Activated naive CD4-positive, alpha-beta T cell treated with anti-CD3 and anti-CD28 coated beads, Interleukin-2, amount 50 U/mL, for 24 hours (primary cell): ENCODE measurements around the gene ING3.

ENCODE experiments used
- H3K27ac Mint-ChIP-seq: one replicate; pipeline ENCODE4 v1.8.0; 2021; ENCODE audit warnings: mild to moderate bottlenecking, mixed read lengths
- H3K27me3 Mint-ChIP-seq: one replicate; pipeline ENCODE4 v1.8.0; 2021; ENCODE audit warnings: mixed read lengths
- H3K36me3 Mint-ChIP-seq: one replicate; pipeline ENCODE4 v1.8.0; 2021; ENCODE audit warnings: mixed read lengths
- H3K4me1 Mint-ChIP-seq: one replicate; pipeline ENCODE4 v1.8.0; 2021; ENCODE audit warnings: mixed read lengths
- H3K4me3 Mint-ChIP-seq: one replicate; pipeline ENCODE4 v1.8.0; 2021; ENCODE audit warnings: mild to moderate bottlenecking, mixed read lengths
- H3K9me3 Mint-ChIP-seq: one replicate; pipeline ENCODE4 v1.8.0; 2021; ENCODE audit warnings: mixed read lengths

ING3 gene

GRCh38 chr7:120941856-120942255 is 8.7 kb upstream of the ING3 start:
- H3K27me3 Mint-ChIP-seq, result peaks cover 4% of the 10 kb centered on the region
- H3K36me3 Mint-ChIP-seq, result peaks cover 3% of the 10 kb centered on the region
- H3K4me3 Mint-ChIP-seq, result no peak overlapping the region
- H3K27ac Mint-ChIP-seq, result no peak overlapping the region
- no peaks in the 10 kb centered on the region for H3K9me3 Mint-ChIP-seq
- H3K4me1 Mint-ChIP-seq, result no peaks in the 10 kb centered on the region

- H3K9me3 Mint-ChIP-seq, result no peaks in the 10 kb centered on the region
Measured at GRCh38 chr7:120942861-120943260, 7.7 kb upstream of the ING3 start.

GRCh38 chr7:120944826-120945562 is 5.6 kb upstream of the ING3 start:
- Mint-ChIP-seq H3K4me1 (peaks cover 8% of the 10 kb centered on the region), H3K9me3 (no peaks in the 10 kb centered on the region), H3K36me3 (peaks cover 3% of the 10 kb centered on the region), H3K4me3 (no peak overlapping the region), H3K27me3 (peaks cover 5% of the 10 kb centered on the region), H3K27ac (no peak overlapping the region)

More at GRCh38 chr7:120942861-120943260, 7.7 kb upstream of the ING3 start:
- Mint-ChIP-seq H3K36me3 (peaks cover 3% of the 10 kb centered on the region), H3K27ac (no peak overlapping the region), H3K27me3 (peaks cover 4% of the 10 kb centered on the region), H3K4me3 (no peak overlapping the region), H3K4me1 (no peaks in the 10 kb centered on the region)

- no peaks in the 10 kb centered on the region for H3K9me3 Mint-ChIP-seq
- peaks cover 22% of the 10 kb centered on the region for H3K4me1 Mint-ChIP-seq
- peaks cover 3% of the 10 kb centered on the region for H3K36me3 Mint-ChIP-seq
- H3K27ac Mint-ChIP-seq, result no peak overlapping the region
- H3K27me3 Mint-ChIP-seq, result peaks cover 5% of the 10 kb centered on the region
- no peak overlapping the region for H3K4me3 Mint-ChIP-seq
Measured at GRCh38 chr7:120947980-120948379, 2.6 kb upstream of the ING3 start.

- Mint-ChIP-seq H3K4me1 (peaks cover 24% of the 10 kb centered on the region), H3K27ac (no peak overlapping the region), H3K27me3 (peaks cover 5% of the 10 kb centered on the region), H3K36me3 (peaks cover 3% of the 10 kb centered on the region), H3K9me3 (no peaks in the 10 kb centered on the region), H3K4me3 (peak overlapping the region; percentile 96)
Measured at GRCh38 chr7:120949393-120949911, 1.1 kb upstream of the ING3 start.

- Mint-ChIP-seq H3K4me3 (peak overlapping the region; percentile 96), H3K36me3 (peaks cover 3% of the 10 kb centered on the region), H3K4me1 (peaks cover 24% of the 10 kb centered on the region), H3K9me3 (no peaks in the 10 kb centered on the region), H3K27ac (peak overlapping the region; percentile 98), H3K27me3 (peaks cover 5% of the 10 kb centered on the region)
Measured at GRCh38 chr7:120949998-120950538, 509 bp upstream of the ING3 start.

- H3K36me3 Mint-ChIP-seq, result peaks cover 3% of the 10 kb centered on the region
- no peaks in the 10 kb centered on the region for H3K9me3 Mint-ChIP-seq
- peak overlapping the region; percentile 96 for H3K4me3 Mint-ChIP-seq
- H3K27me3 Mint-ChIP-seq, result peaks cover 3% of the 10 kb centered on the region
- peaks cover 24% of the 10 kb centered on the region for H3K4me1 Mint-ChIP-seq
- H3K27ac Mint-ChIP-seq, result peak overlapping the region; percentile 98
Measured at GRCh38 chr7:120951309-120951699, 727 bp downstream of the ING3 start.

GRCh38 chr7:120951826-120952225 is 1.2 kb downstream of the ING3 start:
- Mint-ChIP-seq H3K4me1 (peaks cover 24% of the 10 kb centered on the region), H3K4me3 (peak overlapping the region; percentile 96), H3K27ac (no peak overlapping the region), H3K36me3 (peaks cover 2% of the 10 kb centered on the region), H3K27me3 (peaks cover 1% of the 10 kb centered on the region), H3K9me3 (no peaks in the 10 kb centered on the region)

GRCh38 chr7:120955577-120956149 is 5.1 kb downstream of the ING3 start:
- H3K9me3 Mint-ChIP-seq, result no peaks in the 10 kb centered on the region
- H3K27ac Mint-ChIP-seq, result peak overlapping the region; percentile 74
- H3K4me3 Mint-ChIP-seq, result no peak overlapping the region
- no peaks in the 10 kb centered on the region for H3K27me3 Mint-ChIP-seq
- peaks cover 32% of the 10 kb centered on the region for H3K4me1 Mint-ChIP-seq
- peaks cover 13% of the 10 kb centered on the region for H3K36me3 Mint-ChIP-seq

GRCh38 chr7:120959929-120960484 is 9.4 kb downstream of the ING3 start:
- Mint-ChIP-seq H3K36me3 (peaks cover 18% of the 10 kb centered on the region), H3K27ac (peak overlapping the region; percentile 14), H3K4me3 (no peak overlapping the region), H3K4me1 (peaks cover 39% of the 10 kb centered on the region), H3K9me3 (no peaks in the 10 kb centered on the region), H3K27me3 (no peaks in the 10 kb centered on the region)

GRCh38 chr7:120960714-120961113 is 10.1 kb downstream of the ING3 start:
- H3K27me3 Mint-ChIP-seq, result no peaks in the 10 kb centered on the region
- peaks cover 18% of the 10 kb centered on the region for H3K36me3 Mint-ChIP-seq
- no peaks in the 10 kb centered on the region for H3K9me3 Mint-ChIP-seq
- peaks cover 39% of the 10 kb centered on the region for H3K4me1 Mint-ChIP-seq
- H3K4me3 Mint-ChIP-seq, result no peak overlapping the region
- H3K27ac Mint-ChIP-seq, result no peak overlapping the region

GRCh38 chr7:120961638-120962173 is 11.1 kb downstream of the ING3 start:
- Mint-ChIP-seq H3K27ac (no peak overlapping the region), H3K36me3 (peaks cover 18% of the 10 kb centered on the region), H3K4me1 (peaks cover 39% of the 10 kb centered on the region), H3K4me3 (no peak overlapping the region), H3K9me3 (no peaks in the 10 kb centered on the region), H3K27me3 (no peaks in the 10 kb centered on the region)

GRCh38 chr7:120964088-120964487 is 13.5 kb downstream of the ING3 start:
- Mint-ChIP-seq H3K36me3 (peaks cover 18% of the 10 kb centered on the region), H3K4me3 (no peak overlapping the region), H3K4me1 (peaks cover 30% of the 10 kb centered on the region), H3K27me3 (no peaks in the 10 kb centered on the region), H3K9me3 (no peaks in the 10 kb centered on the region), H3K27ac (no peak overlapping the region)

- Mint-ChIP-seq H3K36me3 (peaks cover 13% of the 10 kb centered on the region), H3K27me3 (no peaks in the 10 kb centered on the region), H3K27ac (no peak overlapping the region), H3K4me1 (peaks cover 10% of the 10 kb centered on the region), H3K4me3 (no peak overlapping the region), H3K9me3 (no peaks in the 10 kb centered on the region)
Measured at GRCh38 chr7:120966961-120967360, 16.4 kb downstream of the ING3 start.

GRCh38 chr7:120973849-120974248 is 23.3 kb downstream of the ING3 start:
- H3K36me3 Mint-ChIP-seq, result peaks cover 5% of the 10 kb centered on the region
- H3K27ac Mint-ChIP-seq, result no peak overlapping the region
- no peaks in the 10 kb centered on the region for H3K27me3 Mint-ChIP-seq

More at GRCh38 chr7:120973849-120974248, 23.3 kb downstream of the ING3 start:
- no peaks in the 10 kb centered on the region for H3K9me3 Mint-ChIP-seq
- H3K4me1 Mint-ChIP-seq, result no peaks in the 10 kb centered on the region
- H3K4me3 Mint-ChIP-seq, result no peak overlapping the region
